Skeletal muscle tissue (tissue), 4 donors: ENCODE data around the gene FEZ2. TPM values are rescaled to one million over a fixed set of nuclear protein-coding genes. Genes with fewer than 3 reads are reported as not detected.
A peak's percentile ranks its signal among the peaks of the same experiment; 100 is the strongest.
"Not testable (repeated sequence)": the region's sequence is repeated elsewhere in the genome, so short reads cannot be mapped to it uniquely, and the experiment has no call there.

Source experiments
- H3K27ac ChIP-seq: one replicate; pipeline ENCODE4 v1.7.0; 2013; ENCODE audit warnings: mild to moderate bottlenecking, low read depth, low read length, inconsistent platforms
- H3K27me3 ChIP-seq, 3 donors: one replicate each; pipeline ENCODE4 v1.7.0; 2013; ENCODE audit warnings: low read length in 3 of 3; ENCODE audit not compliant: control insufficient read depth in 3 of 3, insufficient read depth in 3 of 3
- H3K36me3 ChIP-seq, 3 donors: one replicate each; pipeline ENCODE4 v1.7.0; 2013; ENCODE audit warnings: low read length in 3 of 3; ENCODE audit not compliant: control insufficient read depth in 3 of 3, insufficient read depth in 3 of 3
- H3K4me1 ChIP-seq, 3 donors: one replicate each; pipeline ENCODE4 v1.7.0; 2013; ENCODE audit warnings: low read length in 3 of 3, mild to moderate bottlenecking in 3 of 3; ENCODE audit not compliant: control insufficient read depth in 3 of 3, insufficient read depth in 3 of 3
- H3K4me3 ChIP-seq, 3 donors: one replicate each; pipeline ENCODE4 v1.7.0; 2013; ENCODE audit warnings: low read length in 3 of 3
- H3K9ac ChIP-seq, 3 donors: one replicate each; pipeline ENCODE4 v1.7.0; 2013; ENCODE audit warnings: low read length in 3 of 3, mild to moderate bottlenecking in 3 of 3, moderate library complexity in 2 of 3, low read depth in 1 of 3
- H3K9me3 ChIP-seq, 3 donors: one replicate each; pipeline ENCODE4 v1.7.0; 2013; ENCODE audit warnings: low read length in 3 of 3; ENCODE audit not compliant: control insufficient read depth in 3 of 3
- total RNA-seq: library from RNA; depleted of rRNA; stranded (reverse); fragments of >200 nt; gene quantifications from one replicate; pipeline ENCODE4 v1.2.3, GENCODE V29; 2014
- donor health status: Osteomylitis.

The FEZ2 gene
- total RNA-seq, 1 donor from 2014 or later = 61.6 TPM

- peak overlapping the region in 1 of 3 donors; percentile 5 for H3K4me3 ChIP-seq
- H3K9ac ChIP-seq = no peak overlapping the region
- H3K4me1 ChIP-seq = peaks cover 0 to 3% (median 0%) of the 10 kb centered on the region in 3 donors
- H3K36me3 ChIP-seq = no peaks in the 10 kb centered on the region
- H3K27ac ChIP-seq = no peak overlapping the region
- no peaks in the 10 kb centered on the region for H3K27me3 ChIP-seq
- no peaks in the 10 kb centered on the region for H3K9me3 ChIP-seq
Observed at GRCh38 chr2:36615222-36615621, 17.3 kb upstream of the FEZ2 start.

- H3K4me3 ChIP-seq = no peak overlapping the region
Observed at GRCh38 chr2:36613801-36614200, 15.8 kb upstream of the FEZ2 start.

GRCh38 chr2:36611316-36611990 lies 13.5 kb upstream of the FEZ2 start:
- no peak overlapping the region for H3K4me3 ChIP-seq
- H3K9ac ChIP-seq = no peak overlapping the region
- H3K27ac ChIP-seq = no peak overlapping the region
- H3K4me1 ChIP-seq = peaks cover 0 to 3% (median 0%) of the 10 kb centered on the region in 3 donors
- no peaks in the 10 kb centered on the region for H3K27me3 ChIP-seq
- no peaks in the 10 kb centered on the region for H3K36me3 ChIP-seq
- no peaks in the 10 kb centered on the region for H3K9me3 ChIP-seq

More at GRCh38 chr2:36613801-36614200, 15.8 kb upstream of the FEZ2 start:
- no peak overlapping the region for H3K9ac ChIP-seq
- no peaks in the 10 kb centered on the region for H3K27me3 ChIP-seq
- H3K9me3 ChIP-seq = no peaks in the 10 kb centered on the region
- H3K27ac ChIP-seq = no peak overlapping the region
- H3K4me1 ChIP-seq = peaks cover 0 to 3% (median 0%) of the 10 kb centered on the region in 3 donors
- no peaks in the 10 kb centered on the region for H3K36me3 ChIP-seq

- Histone ChIP-seq H3K4me1 (peaks cover 0 to 3% (median 0%) of the 10 kb centered on the region in 3 donors), H3K36me3 (no peaks in the 10 kb centered on the region), H3K4me3 (no peak overlapping the region), H3K9ac (no peak overlapping the region), H3K27ac (no peak overlapping the region), H3K9me3 (no peaks in the 10 kb centered on the region), H3K27me3 (no peaks in the 10 kb centered on the region)
Observed at GRCh38 chr2:36609507-36609906, 11.5 kb upstream of the FEZ2 start.

GRCh38 chr2:36607947-36608346 lies 10.0 kb upstream of the FEZ2 start:
- Histone ChIP-seq H3K9ac (no peak overlapping the region), H3K36me3 (no peaks in the 10 kb centered on the region), H3K4me3 (no peak overlapping the region), H3K27me3 (no peaks in the 10 kb centered on the region), H3K27ac (no peak overlapping the region), H3K4me1 (no peaks in the 10 kb centered on the region), H3K9me3 (no peaks in the 10 kb centered on the region)

- Histone ChIP-seq H3K9me3 (no peaks in the 10 kb centered on the region), H3K27ac (no peak overlapping the region), H3K4me3 (no peak overlapping the region), H3K27me3 (no peaks in the 10 kb centered on the region), H3K4me1 (no peaks in the 10 kb centered on the region), H3K9ac (no peak overlapping the region), H3K36me3 (no peaks in the 10 kb centered on the region)
Observed at GRCh38 chr2:36606925-36607324, 9.0 kb upstream of the FEZ2 start.

- no peaks in the 10 kb centered on the region for H3K4me1 ChIP-seq
- H3K9me3 ChIP-seq = no peaks in the 10 kb centered on the region
- no peaks in the 10 kb centered on the region for H3K36me3 ChIP-seq
- no peaks in the 10 kb centered on the region for H3K27me3 ChIP-seq
- H3K27ac ChIP-seq = no peak overlapping the region
- no peak overlapping the region for H3K9ac ChIP-seq
- H3K4me3 ChIP-seq = no peak overlapping the region
Observed at GRCh38 chr2:36605273-36605672, 7.3 kb upstream of the FEZ2 start.

- not testable (repeated sequence) for H3K36me3 ChIP-seq, H3K27ac ChIP-seq, H3K4me1 ChIP-seq, H3K9ac ChIP-seq, H3K9me3 ChIP-seq, H3K4me3 ChIP-seq, H3K27me3 ChIP-seq
Observed at GRCh38 chr2:36603629-36604028, 5.7 kb upstream of the FEZ2 start.

GRCh38 chr2:36597003-36597531 lies 901 bp downstream of the FEZ2 start:
- Histone ChIP-seq H3K27ac (peak overlapping the region; percentile 62), H3K36me3 (no peaks in the 10 kb centered on the region), H3K4me3 (peak overlapping the region; percentile 91 to 92 (median 91)), H3K27me3 (no peaks in the 10 kb centered on the region), H3K9ac (peak overlapping the region; percentile 76 to 82 (median 81)), H3K4me1 (peaks cover 22 to 35% (median 28%) of the 10 kb centered on the region in 3 donors), H3K9me3 (no peaks in the 10 kb centered on the region)

GRCh38 chr2:36596397-36596796 lies 1.6 kb downstream of the FEZ2 start:
- H3K27ac ChIP-seq = no peak overlapping the region
- no peaks in the 10 kb centered on the region for H3K27me3 ChIP-seq
- H3K4me1 ChIP-seq = peaks cover 22 to 38% (median 35%) of the 10 kb centered on the region in 3 donors
- H3K4me3 ChIP-seq = peak overlapping the region; percentile 91 to 92 (median 91)
- peaks cover 0 to 4% (median 0%) of the 10 kb centered on the region in 3 donors for H3K36me3 ChIP-seq
- H3K9me3 ChIP-seq = no peaks in the 10 kb centered on the region
- peak overlapping the region; percentile 76 to 82 (median 81) for H3K9ac ChIP-seq
